ENCODE measurements around the gene C1QL2.

C1QL2 gene

GRCh38 chr2:119149611-119150010 is 8.9 kb downstream of the C1QL2 start:
- DNase-seq (ENCODE audit: extremely low spot score) = no peak
- CTCF ChIA-PET = no interaction called here
- POLR2A ChIA-PET = no interaction called here
- no peak for TF ChIP-seq CTCF (IDR thresholded peaks at IDR 0.05; ENCODE audit: control extremely low read depth, extremely low read depth, low read depth, missing control alignments)

DNA sequence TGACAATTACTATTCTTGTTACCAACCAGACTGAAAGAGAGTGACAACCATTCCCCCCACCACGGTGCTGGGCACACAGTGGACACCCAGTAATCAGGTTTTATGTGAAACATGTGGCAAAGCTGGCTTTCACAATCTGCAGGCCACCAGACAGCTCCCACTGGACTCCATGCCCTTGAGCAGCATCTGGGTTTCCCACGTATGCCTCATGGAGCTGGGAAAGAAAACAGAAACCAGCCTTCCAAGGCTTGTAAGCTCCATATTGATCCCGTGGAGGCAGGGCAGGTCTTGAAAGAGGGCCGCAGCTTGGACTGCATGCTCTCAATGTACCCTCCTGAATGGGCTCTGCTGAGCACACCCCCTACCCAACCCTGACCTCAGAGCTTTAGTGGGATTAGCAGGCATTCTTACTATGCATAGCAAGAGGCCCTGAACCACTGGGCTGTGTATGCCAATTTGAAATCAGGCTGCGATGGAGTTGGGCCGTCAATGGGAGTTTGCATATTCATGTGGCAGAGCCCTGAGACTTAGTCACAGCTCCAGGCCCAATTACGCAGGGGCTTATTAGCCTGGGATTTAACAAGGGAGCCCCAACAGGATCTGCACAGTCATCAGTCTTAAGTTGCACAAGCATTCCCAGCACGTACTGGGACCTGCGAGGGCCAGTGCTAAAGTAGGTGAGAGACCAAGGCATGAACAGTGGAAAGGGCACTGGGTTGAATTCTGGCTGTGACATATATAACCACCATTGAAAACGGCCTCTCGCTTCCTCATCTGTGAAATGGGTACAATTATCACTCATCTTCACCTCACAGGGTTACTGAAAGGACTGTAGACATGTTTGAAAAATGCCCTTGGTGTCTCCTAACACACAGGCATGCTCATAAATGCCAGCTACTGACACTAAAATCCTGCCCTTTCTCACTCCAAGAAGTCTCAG is 10.5 kb downstream of the C1QL2 start:
- ChIA-PET CTCF (interaction anchor here (1.2 to 1.4 kb wide), 2 partner anchors 13 to 43 kb away, joined by 3 to 5 read pairs; no protein-coding TSS in a partner anchor), POLR2A (no interaction called here)
- no peak for DNase-seq (ENCODE audit: extremely low spot score)
- no peak for TF ChIP-seq CTCF (IDR thresholded peaks at IDR 0.05; ENCODE audit: control extremely low read depth, extremely low read depth, low read depth, missing control alignments)

GRCh38 chr2:119144806-119145205 is 13.7 kb downstream of the C1QL2 start:
- DNase-seq (ENCODE audit: extremely low spot score) = no peak
- no peak for TF ChIP-seq CTCF (IDR thresholded peaks at IDR 0.05; ENCODE audit: control extremely low read depth, extremely low read depth, low read depth, missing control alignments)
- ChIA-PET CTCF (interaction anchor here (0.8 to 1.4 kb wide), 3 partner anchors 18 to 262 kb away, joined by 3 to 4 read pairs (median 3); no protein-coding TSS in a partner anchor), POLR2A (no interaction called here)

- TF ChIP-seq CTCF (IDR thresholded peaks at IDR 0.05; ENCODE audit: control extremely low read depth, extremely low read depth, low read depth, missing control alignments) = no peak
- POLR2A ChIA-PET = no interaction called here
- CTCF ChIA-PET = interaction anchor here (1.3 kb wide), 1 partner anchor 122 kb away, joined by 3 read pairs; no protein-coding TSS in a partner anchor
- DNase-seq (ENCODE audit: extremely low spot score) = no peak
Measured at GRCh38 chr2:119142824-119143223, 15.7 kb downstream of the C1QL2 start.

GRCh38 chr2:119137502-119137901 is 21.0 kb downstream of the C1QL2 start:
- POLR2A ChIA-PET = no interaction called here
- CTCF ChIA-PET = interaction anchor here (1.4 to 2.7 kb wide), 2 partner anchors 9 to 13 kb away, joined by 3 to 6 read pairs; no protein-coding TSS in a partner anchor
- TF ChIP-seq CTCF (IDR thresholded peaks at IDR 0.05; ENCODE audit: control extremely low read depth, extremely low read depth, low read depth, missing control alignments) = no peak
- DNase-seq (ENCODE audit: extremely low spot score) = no peak

- POLR2A ChIA-PET = no interaction called here
- no peak for TF ChIP-seq CTCF (IDR thresholded peaks at IDR 0.05; ENCODE audit: control extremely low read depth, extremely low read depth, low read depth, missing control alignments)
- no peak for DNase-seq (ENCODE audit: extremely low spot score)
- CTCF ChIA-PET = interaction anchor here (1.4 to 2.7 kb wide), 2 partner anchors 8 to 12 kb away, joined by 3 to 6 read pairs; no protein-coding TSS in a partner anchor
Measured at GRCh38 chr2:119136872-119137271, 21.7 kb downstream of the C1QL2 start.
